Left hindlimb (tissue), 1 donor: ENCODE data around the gene NHSL1.
A peak's percentile ranks its signal among the peaks of the same experiment; 100 is the strongest.

Source experiments
- DNase-seq: peaks from one replicate; pipeline ENCODE4 v3.0.0-alpha.2; 2018

NHSL1 gene, protein sequence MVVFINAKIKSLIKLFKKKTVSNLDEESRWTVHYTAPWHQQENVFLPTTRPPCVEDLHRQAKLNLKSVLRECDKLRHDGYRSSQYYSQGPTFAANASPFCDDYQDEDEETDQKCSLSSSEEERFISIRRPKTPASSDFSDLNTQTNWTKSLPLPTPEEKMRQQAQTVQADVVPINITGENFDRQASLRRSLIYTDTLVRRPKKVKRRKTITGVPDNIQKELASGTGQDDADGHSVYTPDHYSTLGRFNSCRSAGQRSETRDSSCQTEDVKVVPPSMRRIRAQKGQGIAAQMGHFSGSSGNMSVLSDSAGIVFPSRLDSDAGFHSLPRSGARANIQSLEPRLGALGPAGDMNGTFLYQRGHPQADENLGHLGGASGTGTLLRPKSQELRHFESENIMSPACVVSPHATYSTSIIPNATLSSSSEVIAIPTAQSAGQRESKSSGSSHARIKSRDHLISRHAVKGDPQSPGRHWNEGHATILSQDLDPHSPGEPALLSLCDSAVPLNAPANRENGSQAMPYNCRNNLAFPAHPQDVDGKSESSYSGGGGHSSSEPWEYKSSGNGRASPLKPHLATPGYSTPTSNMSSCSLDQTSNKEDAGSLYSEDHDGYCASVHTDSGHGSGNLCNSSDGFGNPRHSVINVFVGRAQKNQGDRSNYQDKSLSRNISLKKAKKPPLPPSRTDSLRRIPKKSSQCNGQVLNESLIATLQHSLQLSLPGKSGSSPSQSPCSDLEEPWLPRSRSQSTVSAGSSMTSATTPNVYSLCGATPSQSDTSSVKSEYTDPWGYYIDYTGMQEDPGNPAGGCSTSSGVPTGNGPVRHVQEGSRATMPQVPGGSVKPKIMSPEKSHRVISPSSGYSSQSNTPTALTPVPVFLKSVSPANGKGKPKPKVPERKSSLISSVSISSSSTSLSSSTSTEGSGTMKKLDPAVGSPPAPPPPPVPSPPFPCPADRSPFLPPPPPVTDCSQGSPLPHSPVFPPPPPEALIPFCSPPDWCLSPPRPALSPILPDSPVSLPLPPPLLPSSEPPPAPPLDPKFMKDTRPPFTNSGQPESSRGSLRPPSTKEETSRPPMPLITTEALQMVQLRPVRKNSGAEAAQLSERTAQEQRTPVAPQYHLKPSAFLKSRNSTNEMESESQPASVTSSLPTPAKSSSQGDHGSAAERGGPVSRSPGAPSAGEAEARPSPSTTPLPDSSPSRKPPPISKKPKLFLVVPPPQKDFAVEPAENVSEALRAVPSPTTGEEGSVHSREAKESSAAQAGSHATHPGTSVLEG (N-terminal part only)

DNA sequence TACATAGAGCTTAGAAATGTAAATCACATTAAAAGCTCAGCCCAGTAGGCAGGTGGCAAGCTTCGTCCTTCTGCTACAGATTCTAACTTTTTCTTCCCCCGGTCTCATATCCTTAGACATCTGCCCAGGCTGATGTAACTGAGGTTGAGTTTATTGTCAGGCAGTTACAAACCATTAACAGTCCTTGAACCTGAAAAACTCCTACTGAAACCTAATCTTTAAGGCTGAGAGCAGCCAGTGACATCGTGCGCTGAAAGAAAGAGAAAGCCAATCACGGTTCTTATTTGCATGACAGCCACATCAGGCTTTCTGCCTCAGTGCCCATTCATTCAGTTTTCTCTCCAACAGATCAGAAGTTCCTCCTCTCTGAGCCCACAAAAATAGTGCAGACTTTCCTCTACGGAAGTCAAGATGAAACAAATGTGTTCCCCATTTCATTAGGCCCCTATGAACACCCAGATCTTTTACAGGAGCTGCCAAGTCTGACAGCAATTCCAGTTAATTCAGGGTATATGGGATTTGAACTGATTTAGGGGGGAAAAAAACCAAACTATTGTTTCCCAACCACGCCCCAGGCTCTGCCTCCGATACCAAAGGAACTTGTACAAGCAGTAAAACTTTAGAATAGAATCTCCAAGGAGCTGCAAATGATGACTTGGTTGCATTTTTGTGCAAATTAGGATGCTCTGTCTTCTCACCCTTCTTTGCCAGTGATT lies at the start of gene NHSL1:
Gene NHSL1, minus strand, starts transcription at position 192 of the 716 bp plus-strand sequence. CDS start 204 bp downstream, outside the sequence.
- DNase-seq: no peak

DNA sequence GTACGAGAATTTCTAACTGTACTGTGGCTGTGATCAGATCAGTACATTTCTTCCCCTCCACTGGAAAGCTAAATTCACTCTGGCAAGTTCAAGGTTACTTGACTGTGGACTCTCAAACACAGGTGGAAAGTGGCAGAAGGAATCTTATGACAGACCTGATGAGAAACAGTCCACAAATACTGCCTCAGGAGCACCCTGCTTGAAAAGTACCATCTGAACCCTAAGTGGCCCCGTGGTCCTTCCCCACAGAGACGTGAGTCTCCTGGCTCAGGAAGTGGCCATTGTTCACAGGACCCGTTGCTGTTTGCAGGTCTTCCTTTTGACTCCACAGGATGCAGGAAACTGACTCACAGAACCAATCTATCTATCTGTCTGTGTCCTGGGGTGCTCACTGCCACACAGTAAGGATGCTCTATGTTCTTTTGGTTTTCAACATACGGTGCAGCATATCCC lies 47.5 kb upstream of the NHSL1 start:
- DNase-seq: no peak

GRCh38 chr6:138545621-138545980 lies 46.3 kb upstream of the NHSL1 start:
- peak; percentile 89 for DNase-seq

GRCh38 chr6:138544501-138544900 lies 45.2 kb upstream of the NHSL1 start:
- no peak for DNase-seq

DNA sequence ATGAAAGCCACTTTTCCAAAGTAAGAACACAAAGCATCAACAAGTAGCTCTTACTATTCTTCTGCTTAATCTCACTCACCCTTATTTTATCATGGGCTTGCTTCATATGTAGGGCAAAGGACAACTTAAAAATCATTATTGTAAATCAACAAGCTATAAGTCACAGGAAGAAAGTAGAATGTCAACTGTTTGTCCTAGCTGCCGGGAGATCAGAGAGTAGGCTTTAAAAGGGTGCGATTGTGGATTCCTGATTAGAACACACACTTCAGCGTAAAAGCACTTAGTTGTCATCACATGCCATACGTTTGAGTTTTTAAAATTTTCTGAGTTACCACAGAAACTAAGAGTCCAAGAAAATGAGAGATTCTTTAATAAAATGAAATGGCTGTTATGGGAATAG lies 44.4 kb upstream of the NHSL1 start:
- DNase-seq: no peak

DNA sequence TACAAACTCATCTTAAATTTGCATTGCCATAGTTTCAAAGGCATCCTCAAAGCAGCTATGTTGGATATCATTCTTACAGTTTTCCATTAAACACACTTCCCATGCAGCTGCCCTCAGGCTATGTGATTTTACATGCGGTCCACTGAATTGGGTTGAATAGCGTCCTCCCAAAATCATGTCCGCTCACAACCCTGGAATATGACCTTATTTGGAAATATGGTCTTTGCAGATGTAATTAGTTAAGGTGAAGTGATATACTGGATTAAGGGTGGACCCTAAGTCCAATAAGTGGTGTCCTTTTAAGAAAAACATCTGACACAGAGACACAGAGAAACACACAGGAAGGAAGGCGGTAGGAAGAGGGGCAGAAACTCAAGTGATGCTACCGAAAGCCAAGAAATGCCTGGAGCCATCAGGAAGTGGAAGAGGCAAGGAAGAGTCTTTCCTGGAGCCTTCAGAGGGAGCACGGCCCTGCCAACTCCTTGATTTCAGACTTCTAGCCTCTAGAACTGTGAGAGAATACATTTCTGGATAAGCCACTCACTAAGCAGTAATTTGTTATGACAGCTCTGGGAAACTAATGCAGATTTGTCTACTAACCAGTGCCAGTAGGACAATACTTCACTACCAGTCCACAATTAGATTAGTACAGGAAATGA lies 42.7 kb upstream of the NHSL1 start:
- DNase-seq: no peak

DNA sequence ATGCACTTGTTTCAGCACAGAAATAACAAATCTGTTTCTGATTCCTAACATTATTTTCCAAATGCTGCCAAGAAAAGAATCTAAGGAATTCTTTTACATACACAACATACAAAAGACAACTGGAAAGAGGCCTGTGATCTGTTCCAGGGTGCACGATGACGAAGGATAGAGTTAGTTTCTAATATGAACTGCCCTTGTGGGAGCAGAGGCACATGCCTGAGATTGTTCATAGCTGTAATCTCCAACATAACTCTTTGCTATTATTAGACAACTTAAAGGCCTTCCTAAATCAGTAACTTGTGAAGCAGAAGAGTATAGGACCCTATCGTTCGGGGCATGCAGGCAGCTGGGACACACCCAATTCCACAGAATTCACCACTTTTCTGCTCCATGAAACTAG lies 41.2 kb upstream of the NHSL1 start:
- DNase-seq: no peak

- DNase-seq: no peak
Observed at GRCh38 chr6:138539876-138540275, 40.6 kb upstream of the NHSL1 start.

GRCh38 chr6:138538390-138539031 lies 39.2 kb upstream of the NHSL1 start:
- no peak for DNase-seq

GRCh38 chr6:138537106-138537505 lies 37.8 kb upstream of the NHSL1 start:
- DNase-seq: no peak

- DNase-seq: no peak
Observed at GRCh38 chr6:138535728-138536455, 36.6 kb upstream of the NHSL1 start.

DNA sequence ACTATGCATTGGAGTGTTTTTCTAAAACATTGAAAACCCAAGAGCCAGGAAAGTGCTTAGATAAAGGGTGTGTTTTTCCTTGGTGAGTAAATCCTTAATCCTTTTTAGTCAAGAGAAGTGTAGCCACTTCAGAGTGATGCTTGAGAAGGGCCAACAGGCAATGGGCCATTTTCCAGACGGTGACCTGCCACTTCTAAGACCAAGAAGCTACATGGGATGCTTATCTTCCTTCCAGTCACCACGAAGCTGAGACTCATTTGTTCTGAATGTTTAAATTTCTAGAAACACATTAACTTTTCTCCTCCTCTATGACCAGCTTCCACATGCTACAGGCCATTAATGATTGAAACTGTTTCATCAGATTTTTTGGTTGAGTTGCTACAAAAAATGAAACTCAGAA lies 34.4 kb upstream of the NHSL1 start:
- no peak for DNase-seq

DNA sequence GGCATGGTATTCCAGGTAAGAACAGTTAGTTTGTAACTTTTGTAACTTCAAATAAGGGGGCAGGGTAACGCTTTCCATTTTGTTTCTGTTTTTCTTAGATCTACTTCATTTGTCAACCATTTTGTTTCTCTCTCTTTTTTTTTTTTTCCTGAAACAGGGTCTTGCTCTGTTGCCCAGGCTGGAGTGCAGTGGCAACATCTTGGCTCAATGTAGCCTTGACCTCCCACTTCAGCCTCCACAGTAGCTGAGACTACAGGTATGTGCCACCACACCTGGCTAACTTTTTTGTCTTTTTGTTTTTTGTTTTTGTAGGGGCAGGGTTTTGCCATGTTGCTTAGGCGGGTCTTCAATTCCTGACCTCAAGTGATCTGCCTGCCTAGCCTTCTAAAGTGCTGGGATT lies 32.1 kb upstream of the NHSL1 start:
- DNase-seq: no peak

- no peak for DNase-seq
Observed at GRCh38 chr6:138529478-138529877, 30.2 kb upstream of the NHSL1 start.

- no peak for DNase-seq
Observed at GRCh38 chr6:138528956-138529355, 29.7 kb upstream of the NHSL1 start.

GRCh38 chr6:138528137-138528536 lies 28.8 kb upstream of the NHSL1 start:
- no peak for DNase-seq

- DNase-seq: no peak
Observed at GRCh38 chr6:138527411-138528088, 28.3 kb upstream of the NHSL1 start.

DNA sequence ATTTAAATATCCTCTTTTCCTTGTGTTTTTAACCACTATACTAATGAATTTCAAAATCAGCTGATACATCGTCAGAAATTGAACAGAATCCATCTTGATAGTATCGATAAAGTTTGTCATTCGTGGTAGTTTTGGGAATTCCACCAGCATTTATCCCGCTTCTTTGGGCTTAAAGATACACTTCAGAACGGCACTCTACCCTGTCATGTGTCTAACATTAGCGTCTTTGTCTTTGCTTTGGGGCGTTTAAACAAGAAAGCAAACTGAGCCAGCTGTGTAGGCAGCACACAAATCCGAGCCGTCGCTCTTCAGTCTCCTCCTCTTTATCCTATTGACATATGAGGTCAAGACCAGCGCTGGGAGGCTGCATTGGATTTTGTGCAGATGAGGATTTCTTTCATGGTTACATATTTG lies 27.5 kb upstream of the NHSL1 start:
- no peak for DNase-seq

- no peak for DNase-seq
Observed at GRCh38 chr6:138525355-138525754, 26.1 kb upstream of the NHSL1 start.

GRCh38 chr6:138524526-138524925 lies 25.2 kb upstream of the NHSL1 start:
- DNase-seq: no peak
